Prostate gland (tissue), 2 donors: ENCODE data around the gene CCDC12. TPM values are rescaled to one million over a fixed set of nuclear protein-coding genes. Genes with fewer than 3 reads are reported as not detected.

Experiments used
- DNase-seq: peaks from one replicate; pipeline ENCODE4 v3.0.0-alpha.2; 2019; ENCODE audit warnings: low spot score
- H3K27ac ChIP-seq, 2 donors: fragments of 200-600 bp; sonication (generic); 2 replicates each; pipeline ENCODE4 v1.5.1; 2017 to 2019
- H3K27me3 ChIP-seq: fragments of 200-600 bp; sonication (generic); replicated peaks from 2 replicates; pipeline ENCODE4 v1.5.1; 2019; ENCODE audit not compliant: insufficient read depth
- H3K36me3 ChIP-seq, 2 donors: fragments of 200-600 bp; sonication (generic); 1 replicate in 1 of 2; 2 replicates in 1 of 2; pipeline versions ENCODE4 v1.5.1 to v1.8.1; 2017 to 2019
- H3K4me1 ChIP-seq: fragments of 200-600 bp; sonication (generic); replicated peaks from 2 replicates; pipeline ENCODE4 v1.5.1; 2019
- H3K4me3 ChIP-seq, 2 donors: fragments of 200-600 bp; sonication (generic); 2 replicates each; pipeline ENCODE4 v1.5.1; 2017 to 2019
- H3K9me3 ChIP-seq: fragments of 200-600 bp; sonication (generic); 2 replicates; pipeline ENCODE4 v1.5.1; 2017
- CTCF ChIP-seq, 4 experiments: fragments of 200-600 bp in 2 of 4; fragments of 450-650 bp in 2 of 4; sonication (generic) in 2 of 4; IDR thresholded peaks; 1 replicate in 3 of 4; 2 replicates in 1 of 4; pipeline ENCODE4 v1.5.1; 2016 to 2019; ENCODE audit warnings: antibody characterized with exemption in 4 of 4, mild to moderate bottlenecking in 2 of 4, moderate library complexity in 2 of 4
- POLR2A ChIP-seq: fragments of 450-650 bp; IDR thresholded peaks from one replicate; pipeline ENCODE4 v1.6.1; 2016; ENCODE audit warnings: antibody characterized with exemption, mild to moderate bottlenecking
- POLR2AphosphoS5 ChIP-seq: sonication (generic); formaldehyde crosslinking; IDR thresholded peaks from one replicate; pipeline ENCODE4 v1.6.1; 2017; ENCODE audit warnings: antibody characterized with exemption
- WGBS: methylation state at CpG from one replicate; pipeline ENCODE4 v1.1.5; 2018; 5-methylcytosine and 5-hydroxymethylcytosine counted together
- intact Hi-C: fragments of 100-400 bp; cut with DNase I; formaldehyde crosslinking; loops from one replicate; pipeline ENCODE4 v1.14.2; 2022
- total RNA-seq, 2 donors: library from RNA; depleted of rRNA; stranded (reverse); fragments of >200 nt; gene quantifications; one replicate each; pipeline ENCODE4 v1.1.0, GENCODE V29; 2016

Gene CCDC12
- total RNA-seq, 2 donors from 2014 or later = 34.6 to 78.7 TPM

- TF ChIP-seq POLR2A = no peak
- TF ChIP-seq POLR2AphosphoS5 = no peak
- TF ChIP-seq CTCF (IDR thresholded peaks at IDR 0.05) = no peak
- WGBS = 65% methylated on average over 1 of the region's 1 CpG
- no peak for DNase-seq
- Histone ChIP-seq H3K9me3 (no peaks in the 10 kb centered on the region), H3K27me3 (no peaks in the 10 kb centered on the region), H3K4me3 (no peak overlapping the region), H3K4me1 (no peaks in the 10 kb centered on the region), H3K27ac (no peak overlapping the region), H3K36me3 (no peaks in the 10 kb centered on the region)
- intact Hi-C loops = no loop called here
Measured at GRCh38 chr3:46962990-46963389, 13.6 kb downstream of the CCDC12 start.

- no peaks in the 10 kb centered on the region for H3K27me3 ChIP-seq
- no peak for TF ChIP-seq POLR2A
- TF ChIP-seq CTCF (IDR thresholded peaks at IDR 0.05) = no peak
- TF ChIP-seq POLR2AphosphoS5 = no peak
- H3K36me3 ChIP-seq = no peaks in the 10 kb centered on the region
- intact Hi-C loops = no loop called here
- DNase-seq = no peak
- no peaks in the 10 kb centered on the region for H3K9me3 ChIP-seq
- no peak overlapping the region for H3K27ac ChIP-seq
- WGBS = 96% methylated on average over 1 of the region's 1 CpG
- no peak overlapping the region for H3K4me3 ChIP-seq
- no peaks in the 10 kb centered on the region for H3K4me1 ChIP-seq
Measured at GRCh38 chr3:46962427-46962826, 14.1 kb downstream of the CCDC12 start.

- no peak for DNase-seq
- no peaks in the 10 kb centered on the region for H3K27me3 ChIP-seq
- 88% methylated on average over 1 of the region's 1 CpG for WGBS
- H3K27ac ChIP-seq = no peak overlapping the region
- no peaks in the 10 kb centered on the region for H3K36me3 ChIP-seq
- no peaks in the 10 kb centered on the region for H3K9me3 ChIP-seq
- intact Hi-C loops = no loop called here
- TF ChIP-seq POLR2A = no peak
- no peak for TF ChIP-seq CTCF (IDR thresholded peaks at IDR 0.05)
- no peak for TF ChIP-seq POLR2AphosphoS5
- no peak overlapping the region for H3K4me3 ChIP-seq
- H3K4me1 ChIP-seq = no peaks in the 10 kb centered on the region
Measured at GRCh38 chr3:46960835-46961234, 15.7 kb downstream of the CCDC12 start.

- DNase-seq = no peak
- 27% methylated on average over 4 of the region's 4 CpGs for WGBS
- H3K4me3 ChIP-seq = no peak overlapping the region
- H3K4me1 ChIP-seq = no peaks in the 10 kb centered on the region
- H3K27me3 ChIP-seq = no peaks in the 10 kb centered on the region
- TF ChIP-seq CTCF (IDR thresholded peaks at IDR 0.05) = no peak
- no peak for TF ChIP-seq POLR2A
- TF ChIP-seq POLR2AphosphoS5 = no peak
- no peaks in the 10 kb centered on the region for H3K36me3 ChIP-seq
- intact Hi-C loops = no loop called here
- H3K9me3 ChIP-seq = no peaks in the 10 kb centered on the region
- no peak overlapping the region for H3K27ac ChIP-seq
Measured at GRCh38 chr3:46960081-46960701, 16.4 kb downstream of the CCDC12 start.

GRCh38 chr3:46959161-46959511, 17.4 kb downstream of the CCDC12 start:
- Histone ChIP-seq H3K27ac (no peak overlapping the region), H3K9me3 (no peaks in the 10 kb centered on the region), H3K4me1 (no peaks in the 10 kb centered on the region), H3K36me3 (no peaks in the 10 kb centered on the region), H3K4me3 (no peak overlapping the region), H3K27me3 (no peaks in the 10 kb centered on the region)
- TF ChIP-seq POLR2A (no peak), POLR2AphosphoS5 (no peak), CTCF (IDR thresholded peaks at IDR 0.05) (no peak)
- intact Hi-C loops = no loop called here
- WGBS = 72% methylated on average over 6 of the region's 6 CpGs
- no peak for DNase-seq
